ENCODE data around the gene LVRN. TPM values are rescaled to one million over a fixed set of nuclear protein-coding genes. Genes with fewer than 3 reads are reported as not detected.

Gene LVRN
- total and polyA plus RNA-seq, 2 donors from 2014 or later, result not detected

- FAIRE-seq, result no peak
- no peak overlapping the region for H3K27ac ChIP-seq (ENCODE audit: low read depth in 2 of 2, low read length in 2 of 2)
- DNase-seq, result peak in 1 of 5 donors; percentile 34
These were observed 23.8 kb downstream of the LVRN start for GRCh38 chr5:115985802-115986757.

GRCh38 chr5:115988002-115988401, 25.7 kb downstream of the LVRN start:
- H3K4me1 ChIP-seq (ENCODE audit: control insufficient read depth in 2 of 3, insufficient read depth in 2 of 3, low read depth in 1 of 3, low read length in 3 of 3), result peaks cover 0 to 2% (median 0%) of the 10 kb centered on the region in 3 donors
- no peak overlapping the region for H3K9ac ChIP-seq (ENCODE audit: low read length in 3 of 3)
- TF ChIP-seq CTCF (IDR thresholded peaks at IDR 0.05; ENCODE audit: borderline replicate concordance, extremely low read depth, insufficient read depth), result no peak
- H3K9me3 ChIP-seq (ENCODE audit: control insufficient read depth in 2 of 3, insufficient read depth in 1 of 3, low read length in 3 of 3), result no peaks in the 10 kb centered on the region
- no peak for FAIRE-seq
- H3K36me3 ChIP-seq (ENCODE audit: control insufficient read depth in 2 of 3, insufficient read depth in 3 of 3, low read length in 3 of 3), result no peaks in the 10 kb centered on the region
- no peaks in the 10 kb centered on the region for H3K27me3 ChIP-seq (ENCODE audit: control insufficient read depth, insufficient read depth, low read length)
- no peak for DNase-seq
- no peak overlapping the region for H3K27ac ChIP-seq (ENCODE audit: low read depth in 2 of 2, low read length in 2 of 2)
- no peak overlapping the region for H3K4me3 ChIP-seq (ENCODE audit: low read length in 3 of 3)
- intact Hi-C loops (cut with DNase I), result no loop called here

More at GRCh38 chr5:115985802-115986757, 23.8 kb downstream of the LVRN start:
- no peak overlapping the region for H3K4me3 ChIP-seq (ENCODE audit: low read length in 3 of 3)
- H3K4me1 ChIP-seq (ENCODE audit: control insufficient read depth in 2 of 3, insufficient read depth in 2 of 3, low read depth in 1 of 3, low read length in 3 of 3), result peaks cover 0 to 2% (median 0%) of the 10 kb centered on the region in 3 donors
- TF ChIP-seq CTCF (IDR thresholded peaks at IDR 0.05; ENCODE audit: borderline replicate concordance, extremely low read depth, insufficient read depth), result no peak
- intact Hi-C loops (cut with DNase I), result no loop called here
- H3K36me3 ChIP-seq (ENCODE audit: control insufficient read depth in 2 of 3, insufficient read depth in 3 of 3, low read length in 3 of 3), result no peaks in the 10 kb centered on the region
- no peak overlapping the region for H3K9ac ChIP-seq (ENCODE audit: low read length in 3 of 3)
- no peaks in the 10 kb centered on the region for H3K9me3 ChIP-seq (ENCODE audit: control insufficient read depth in 2 of 3, insufficient read depth in 1 of 3, low read length in 3 of 3)
- no peaks in the 10 kb centered on the region for H3K27me3 ChIP-seq (ENCODE audit: control insufficient read depth, insufficient read depth, low read length)

GRCh38 chr5:115992848-115993350, 30.6 kb downstream of the LVRN start:
- FAIRE-seq, result no peak

More at GRCh38 chr5:115992848-115993350, 30.6 kb downstream of the LVRN start:
- no peaks in the 10 kb centered on the region for H3K4me1 ChIP-seq (ENCODE audit: control insufficient read depth in 2 of 3, insufficient read depth in 2 of 3, low read depth in 1 of 3, low read length in 3 of 3)
- no peak for DNase-seq
- no peak overlapping the region for H3K4me3 ChIP-seq (ENCODE audit: low read length in 3 of 3)
- H3K9me3 ChIP-seq (ENCODE audit: control insufficient read depth in 2 of 3, insufficient read depth in 1 of 3, low read length in 3 of 3), result no peaks in the 10 kb centered on the region
- no peak for TF ChIP-seq CTCF (IDR thresholded peaks at IDR 0.05; ENCODE audit: borderline replicate concordance, extremely low read depth, insufficient read depth)
- H3K27ac ChIP-seq (ENCODE audit: low read depth in 2 of 2, low read length in 2 of 2), result no peak overlapping the region
- H3K9ac ChIP-seq (ENCODE audit: low read length in 3 of 3), result no peak overlapping the region
- H3K27me3 ChIP-seq (ENCODE audit: control insufficient read depth, insufficient read depth, low read length), result no peaks in the 10 kb centered on the region
- no peaks in the 10 kb centered on the region for H3K36me3 ChIP-seq (ENCODE audit: control insufficient read depth in 2 of 3, insufficient read depth in 3 of 3, low read length in 3 of 3)
- intact Hi-C loops (cut with DNase I), result no loop called here

All from kidney (tissue), 14 donors.